Lung (tissue), 12 donors: Measurements from ENCODE around the gene BPIFB2. TPM values are rescaled to one million over a fixed set of nuclear protein-coding genes. Genes with fewer than 3 reads are reported as not detected.

Experiments used
- ATAC-seq: fragments of 200-7000 bp; cut with Tn5 transposase; one replicate; pipeline ENCODE4 v1.9.1; 2020; ENCODE audit warnings: moderate number of reproducible peaks; ENCODE audit not compliant: insufficient read depth, low FRiP score
- DNase-seq, 3 donors: peaks; one replicate each; pipeline ENCODE4 v3.0.0-alpha.2; 2013 to 2017
- H3K27ac ChIP-seq, 2 donors: one replicate each; pipeline ENCODE4 v1.5.1; 2013; ENCODE audit warnings: mild to moderate bottlenecking in 2 of 2, moderate library complexity in 2 of 2, control low read depth in 1 of 2, inconsistent platforms in 1 of 2, low read depth in 1 of 2, low read length in 1 of 2
- H3K27me3 ChIP-seq, 3 donors: one replicate each; pipeline ENCODE4 v1.5.1; 2013; ENCODE audit warnings: low read length in 2 of 3; ENCODE audit not compliant: control insufficient read depth in 3 of 3, insufficient read depth in 3 of 3
- H3K36me3 ChIP-seq, 4 donors: one replicate each; pipeline ENCODE4 v1.5.1; 2013; ENCODE audit warnings: low read length in 4 of 4, mild to moderate bottlenecking in 1 of 4, moderate library complexity in 1 of 4; ENCODE audit not compliant: control insufficient read depth in 4 of 4, insufficient read depth in 4 of 4
- H3K4me1 ChIP-seq, 5 donors: one replicate each; pipeline ENCODE4 v1.5.1; 2013; ENCODE audit warnings: low read length in 5 of 5, mild to moderate bottlenecking in 2 of 5, moderate library complexity in 1 of 5; ENCODE audit not compliant: control insufficient read depth in 5 of 5, insufficient read depth in 5 of 5
- H3K4me3 ChIP-seq: one replicate; pipeline ENCODE4 v1.5.1; 2013; ENCODE audit warnings: mild to moderate bottlenecking, control low read depth, moderate library complexity
- H3K9ac ChIP-seq, 2 donors: one replicate each; pipeline ENCODE4 v1.5.1; 2013; ENCODE audit warnings: low read length in 2 of 2, control low read depth in 1 of 2; ENCODE audit not compliant: insufficient read depth in 1 of 2
- H3K9me3 ChIP-seq, 4 donors: one replicate each; pipeline ENCODE4 v1.5.1; 2013; ENCODE audit warnings: low read length in 3 of 4, mild to moderate bottlenecking in 1 of 4, moderate library complexity in 1 of 4; ENCODE audit not compliant: control insufficient read depth in 4 of 4, insufficient read depth in 3 of 4
- CTCF ChIP-seq: IDR thresholded peaks from 2 replicates; pipeline ENCODE4 v1.5.1; 2012; ENCODE audit warnings: mild to moderate bottlenecking; ENCODE audit errors: control extremely low read depth, extremely low read depth
- WGBS, 2 donors: extraction: QIAGEN DNeasy Blood & Tissue Kit; methylation state at CpG; one replicate each; pipeline ENCODE4 v1.1.7; 2013; 5-methylcytosine and 5-hydroxymethylcytosine counted together
- polyA plus RNA-seq, 2 donors: library from polyadenylated mRNA; stranded (reverse); fragments of 200-250 nt; gene quantifications; one replicate each; pipeline ENCODE4 v1.2.1, GENCODE V29; 2013
- total RNA-seq, 2 donors: library from RNA; depleted of rRNA in 1 of 2; stranded (reverse); fragments of >200 nt in 1 of 2; gene quantifications; one replicate each; pipeline ENCODE4 v1.2.1, GENCODE V29; 2014 to 2021
- donor health status: control.
- donor health status: control.
- donor health status: Bipolar disorder and iron deficiency.
- donor health status: healthy.
- donor health status: DM: yes; HTN: yes; CAD: no.

Gene BPIFB2
- total and polyA plus RNA-seq, 4 donors, result 0.41 to 3.0 (median 1.6) TPM

- peaks cover 0 to 5% (median 2%) of the 10 kb centered on the region in 4 donors for H3K9me3 ChIP-seq
- DNase-seq (no peak), ATAC-seq (no peak)
- no peaks in the 10 kb centered on the region for H3K4me1 ChIP-seq
- no peak for TF ChIP-seq CTCF
- H3K9ac ChIP-seq, result no peak overlapping the region
- H3K36me3 ChIP-seq, result no peaks in the 10 kb centered on the region
- H3K4me3 ChIP-seq, result no peak overlapping the region
- 75 to 81% methylated on average over 5 of the region's 5 CpGs for WGBS, 2 donors
- H3K27me3 ChIP-seq, result peaks cover 0 to 13% (median 2%) of the 10 kb centered on the region in 3 donors
- H3K27ac ChIP-seq, result no peak overlapping the region
Observed at GRCh38 chr20:33033381-33033780, 25.9 kb downstream of the BPIFB2 start.

- Histone ChIP-seq H3K4me1 (no peaks in the 10 kb centered on the region), H3K9ac (no peak overlapping the region), H3K36me3 (no peaks in the 10 kb centered on the region), H3K27me3 (peaks cover 0 to 15% (median 2%) of the 10 kb centered on the region in 3 donors), H3K27ac (no peak overlapping the region), H3K4me3 (no peak overlapping the region), H3K9me3 (peaks cover 0 to 5% (median 2%) of the 10 kb centered on the region in 4 donors)
- no peak for TF ChIP-seq CTCF
- ATAC-seq (no peak), DNase-seq (no peak)
- 89 to 94% methylated on average over 5 of the region's 5 CpGs for WGBS, 2 donors
Observed at GRCh38 chr20:33034115-33034514, 26.6 kb downstream of the BPIFB2 start.

- ATAC-seq, result no peak
- DNase-seq, result no peak
- 78 to 87% methylated on average over 6 of the region's 6 CpGs for WGBS, 2 donors
Observed at GRCh38 chr20:33034901-33035492, 27.5 kb downstream of the BPIFB2 start.

More at GRCh38 chr20:33034901-33035492, 27.5 kb downstream of the BPIFB2 start:
- H3K4me1 ChIP-seq, result no peaks in the 10 kb centered on the region
- peaks cover 0 to 5% (median 2%) of the 10 kb centered on the region in 4 donors for H3K9me3 ChIP-seq
- no peak overlapping the region for H3K9ac ChIP-seq
- no peak overlapping the region for H3K27ac ChIP-seq
- H3K4me3 ChIP-seq, result no peak overlapping the region
- no peaks in the 10 kb centered on the region for H3K36me3 ChIP-seq
- TF ChIP-seq CTCF, result no peak
- peaks cover 2 to 15% (median 3%) of the 10 kb centered on the region in 3 donors for H3K27me3 ChIP-seq
